Endothelial cell of umbilical vein (primary cell): Measurements from ENCODE around the gene AUTS2. TPM values are rescaled to one million over a fixed set of nuclear protein-coding genes. Genes with fewer than 3 reads are reported as not detected.

Experiments used
- BruUV-seq: library from RNA; stranded (reverse); fragments of 400-500 nt; replicated peaks from 2 replicates; lab custom pipeline; 2021; lab: Mats Ljungman, UMichigan
- CTCF ChIA-PET: fragments of 300-600, 350-600 bp; sonication (Branson Sonifier 250); formaldehyde crosslinking; loops from one replicate; lab custom pipeline; 2021; ENCODE audit warnings: antibody characterized with exemption, inconsistent platforms; lab: Charles Lee
- POLR2A ChIA-PET: fragments of 300-600, 350-600 bp; sonication (Branson Sonifier 250); formaldehyde crosslinking; loops from one replicate; lab custom pipeline; 2021; ENCODE audit warnings: antibody characterized with exemption, inconsistent platforms; lab: Charles Lee
- DNase-seq: peaks from one replicate; pipeline ENCODE4 v3.0.0-alpha.2; 2011; ENCODE audit warnings: low read depth, low spot score
- FAIRE-seq: peaks from 2 replicates; lab custom pipeline; 2011; peaks lifted over from hg19 to GRCh38; lab: Jason Lieb, UNC
- H2AFZ ChIP-seq: 2 replicates; pipeline ENCODE4 v1.6.0; 2012; ENCODE audit warnings: low read depth, low read length, control low read depth, inconsistent platforms
- H3K27ac ChIP-seq: 2 replicates; pipeline ENCODE4 v1.5.1; 2011; ENCODE audit warnings: low read depth, mild to moderate bottlenecking, control low read depth, low read length, moderate library complexity; ENCODE audit not compliant: insufficient read depth
- H3K27me3 ChIP-seq, 2 experiments: 2 replicates each; pipeline versions ENCODE4 v1.6.0 to v1.6.1; 2011; ENCODE audit warnings: low read length in 2 of 2, mixed read lengths in 1 of 2; ENCODE audit not compliant: control insufficient read depth in 2 of 2, insufficient read depth in 2 of 2
- H3K36me3 ChIP-seq, 2 experiments: 2 replicates in 1 of 2; 3 replicates in 1 of 2; pipeline ENCODE4 v1.5.1; 2011; ENCODE audit warnings: low read length in 2 of 2, mild to moderate bottlenecking in 1 of 2, moderate library complexity in 1 of 2; ENCODE audit not compliant: control insufficient read depth in 2 of 2, insufficient read depth in 2 of 2; ENCODE audit errors: extremely low read depth in 1 of 2
- H3K4me1 ChIP-seq: 3 replicates; pipeline ENCODE4 v1.5.1; 2011; ENCODE audit warnings: mild to moderate bottlenecking, low read length; ENCODE audit not compliant: control insufficient read depth, insufficient read depth; ENCODE audit errors: extremely low read depth
- H3K4me2 ChIP-seq: 2 replicates; pipeline ENCODE4 v1.6.1; 2011; ENCODE audit warnings: low read length, control low read depth, mixed read lengths; ENCODE audit not compliant: insufficient read depth
- H3K4me3 ChIP-seq, 3 experiments: fragments of 200-600 bp in 1 of 3; sonication (generic), shearing (Covaris generic) in 1 of 3; replicated peaks in 1 of 3; 2 replicates each; pipeline ENCODE4 v1.5.1; 2011 to 2016; ENCODE audit warnings: control low read depth in 3 of 3, low read length in 3 of 3, mild to moderate bottlenecking in 2 of 3, inconsistent platforms in 1 of 3, low read depth in 1 of 3, moderate library complexity in 1 of 3; ENCODE audit not compliant: insufficient read depth in 1 of 3
- H3K79me2 ChIP-seq: 2 replicates; pipeline ENCODE4 v1.6.0; 2012; ENCODE audit warnings: low read length, inconsistent platforms; ENCODE audit not compliant: control insufficient read depth, insufficient read depth
- H3K9ac ChIP-seq: replicated peaks from 2 replicates; pipeline ENCODE3; 2011; ENCODE audit warnings: low read length, control low read depth; ENCODE audit not compliant: insufficient read depth; ENCODE audit errors: extremely low read depth
- H3K9me1 ChIP-seq: replicated peaks from 3 replicates; pipeline ENCODE4 v1.6.0; 2011; ENCODE audit warnings: mild to moderate bottlenecking, low read length; ENCODE audit not compliant: control insufficient read depth, insufficient read depth; ENCODE audit errors: extremely low read depth
- H3K9me3 ChIP-seq: replicated peaks from 2 replicates; pipeline ENCODE4 v1.5.1; 2012; ENCODE audit warnings: low read length, inconsistent platforms; ENCODE audit not compliant: control insufficient read depth, insufficient read depth
- H4K20me1 ChIP-seq: replicated peaks from 2 replicates; pipeline ENCODE3; 2011; ENCODE audit warnings: mild to moderate bottlenecking, low read length; ENCODE audit not compliant: control insufficient read depth, insufficient read depth; ENCODE audit errors: extremely low read depth
- EZH2 ChIP-seq: IDR thresholded peaks from 2 replicates; pipeline ENCODE4 v1.6.1; 2012; ENCODE audit warnings: borderline replicate concordance, low read depth, mild to moderate bottlenecking, moderate library complexity, low read length, inconsistent platforms; ENCODE audit not compliant: severe bottlenecking
- GATA2 ChIP-seq: IDR thresholded peaks from 2 replicates; pipeline ENCODE4 v1.7.0; 2011; ENCODE audit warnings: low read depth, mild to moderate bottlenecking, moderate library complexity, mixed read lengths, low read length; ENCODE audit not compliant: insufficient read length, insufficient read depth
- dilution Hi-C: fragments of 300-500 bp; cut with MboI; formaldehyde crosslinking; loops from one replicate; pipeline ENCODE4 v1.15.0; 2019; ENCODE audit warnings: low sequenced_read_pairs; ENCODE audit not compliant: extremely low pct_ligation_motif_present
- intact Hi-C: fragments of 100-400 bp; cut with micrococcal nuclease; formaldehyde crosslinking; loops from one replicate; pipeline ENCODE4 v1.10.0; 2022
- polyA plus RNA-seq, 4 experiments: library from polyadenylated mRNA; depleted of rRNA in 3 of 4; stranded (reverse) in 3 of 4; unstranded in 1 of 4; fragments of >200 nt; gene quantifications; 2 replicates each; pipeline versions ENCODE4 v1.2.1 to v1.2.3, GENCODE V29; 2011 to 2012; ENCODE audit warnings: missing spikeins in 1 of 4
- total RNA-seq: library from RNA; stranded (reverse); gene quantifications from 2 replicates; pipeline ENCODE4 v1.2.3, GENCODE V29; 2021
- TF ChIP-seq, protein P1 (sequence below): IDR thresholded peaks from 2 replicates; pipeline ENCODE4 v1.6.1; 2011; ENCODE audit not compliant: insufficient read depth, insufficient read length

The AUTS2 gene
- total and polyA plus RNA-seq, 2 donors (not counting 3 experiments of a cell fraction or from before 2014, with no cell fraction given) = 0.59 to 8.0 TPM

DNA sequence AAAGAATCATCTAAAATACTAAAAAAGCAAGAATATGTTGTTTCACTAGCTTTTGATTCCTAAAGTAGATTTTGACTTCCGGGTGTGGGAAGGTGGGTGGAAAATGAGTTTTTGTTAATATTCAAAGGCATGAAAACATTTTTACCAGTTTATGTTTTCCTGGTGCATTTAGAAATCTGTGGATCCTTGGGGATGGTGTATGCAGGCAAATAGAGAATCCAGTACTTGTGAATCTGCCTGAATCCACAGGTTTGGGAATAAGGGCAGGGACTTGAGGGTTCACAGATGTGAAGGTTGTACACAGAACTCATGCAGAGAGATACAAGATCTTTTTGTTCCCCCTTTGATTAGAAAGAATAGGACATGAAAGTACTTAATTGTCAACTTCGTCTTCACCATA is 22.4 kb downstream of the AUTS2 start:
- Histone ChIP-seq H3K36me3 (no peaks in the 10 kb centered on the region), H3K4me1 (no peaks in the 10 kb centered on the region), H2AFZ (no peak overlapping the region), H3K4me3 (no peak overlapping the region), H3K79me2 (no peaks in the 10 kb centered on the region), H4K20me1 (no peaks in the 10 kb centered on the region), H3K9ac (no peak overlapping the region), H3K4me2 (no peak overlapping the region), H3K9me1 (no peaks in the 10 kb centered on the region), H3K27ac (no peak overlapping the region), H3K9me3 (no peaks in the 10 kb centered on the region), H3K27me3 (no peaks in the 10 kb centered on the region)
- no peak for TF ChIP-seq GATA2
- FAIRE-seq = no peak
- BruUV-seq = no TSS peak
- intact Hi-C loops (no loop called here), dilution Hi-C loops (no loop called here)
- ChIA-PET CTCF (no interaction called here), POLR2A (no interaction called here)
- DNase-seq = no peak

DNA sequence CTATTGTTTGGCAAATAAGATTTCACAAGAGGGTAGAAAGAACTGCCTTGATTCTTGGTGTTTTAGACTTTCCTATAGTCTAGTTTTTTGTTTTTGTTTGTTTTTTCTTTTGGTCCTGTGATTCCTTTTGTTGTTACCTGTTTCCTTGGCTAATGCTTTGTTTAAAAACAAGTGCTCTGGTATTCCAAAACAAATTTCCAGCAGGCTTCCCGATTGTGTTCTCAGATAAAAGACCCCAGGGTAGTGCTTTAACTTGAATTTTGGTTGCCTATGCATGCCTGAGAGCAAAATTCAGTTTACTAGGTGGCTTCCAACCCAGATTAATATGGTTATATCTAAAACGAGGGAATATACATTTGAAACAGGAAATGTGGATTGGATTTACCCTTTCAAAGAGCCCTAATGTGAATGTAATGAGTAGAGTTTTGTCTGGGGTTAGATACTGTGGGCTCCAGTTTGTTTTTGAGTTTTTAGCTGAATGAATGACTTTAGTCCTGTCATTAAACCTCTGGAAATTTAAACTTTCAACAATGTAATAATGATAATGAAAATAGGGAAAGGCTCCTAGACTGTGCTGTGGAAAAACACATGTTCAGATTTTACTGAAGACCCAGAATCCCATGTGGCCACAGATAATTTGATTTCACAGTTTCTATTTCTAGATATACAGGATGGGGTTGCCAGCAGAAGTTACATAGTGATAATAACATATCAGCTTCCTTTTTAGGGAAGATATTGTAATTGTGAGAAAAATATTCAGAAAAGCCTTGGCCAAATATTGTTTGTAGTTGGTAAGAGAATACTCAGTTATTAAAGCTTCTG is 23.9 kb downstream of the AUTS2 start:
- H3K9me1 ChIP-seq = no peaks in the 10 kb centered on the region
- intact Hi-C loops (no loop called here), dilution Hi-C loops (no loop called here)
- H3K27ac ChIP-seq = no peak overlapping the region
- no peak for DNase-seq
- BruUV-seq = no TSS peak
- H3K27me3 ChIP-seq = no peaks in the 10 kb centered on the region
- H3K79me2 ChIP-seq = no peaks in the 10 kb centered on the region
- H2AFZ ChIP-seq = no peak overlapping the region
- TF ChIP-seq EZH2 (no peak), GATA2 (no peak)
- TF ChIP-seq, protein P1, sequence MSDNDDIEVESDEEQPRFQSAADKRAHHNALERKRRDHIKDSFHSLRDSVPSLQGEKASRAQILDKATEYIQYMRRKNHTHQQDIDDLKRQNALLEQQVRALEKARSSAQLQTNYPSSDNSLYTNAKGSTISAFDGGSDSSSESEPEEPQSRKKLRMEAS = no peak
- ChIA-PET POLR2A (no interaction called here), CTCF (no interaction called here)
- H3K4me2 ChIP-seq = no peak overlapping the region
- H3K9ac ChIP-seq = no peak overlapping the region
- no peaks in the 10 kb centered on the region for H4K20me1 ChIP-seq
- no peaks in the 10 kb centered on the region for H3K36me3 ChIP-seq
- H3K9me3 ChIP-seq = no peaks in the 10 kb centered on the region
- FAIRE-seq = no peak
- no peaks in the 10 kb centered on the region for H3K4me1 ChIP-seq
- no peak overlapping the region for H3K4me3 ChIP-seq
